DMS153 treated with DMSO at 0.1 percent for 48 hours (cell line): Measurements from ENCODE around the gene CLIP4.

Source experiments
- DNase-seq: peaks from one replicate; lab custom pipeline; 2025; ENCODE audit not compliant: unreplicated experiment; lab: John Stamatoyannopoulos, UW

Gene CLIP4

DNA sequence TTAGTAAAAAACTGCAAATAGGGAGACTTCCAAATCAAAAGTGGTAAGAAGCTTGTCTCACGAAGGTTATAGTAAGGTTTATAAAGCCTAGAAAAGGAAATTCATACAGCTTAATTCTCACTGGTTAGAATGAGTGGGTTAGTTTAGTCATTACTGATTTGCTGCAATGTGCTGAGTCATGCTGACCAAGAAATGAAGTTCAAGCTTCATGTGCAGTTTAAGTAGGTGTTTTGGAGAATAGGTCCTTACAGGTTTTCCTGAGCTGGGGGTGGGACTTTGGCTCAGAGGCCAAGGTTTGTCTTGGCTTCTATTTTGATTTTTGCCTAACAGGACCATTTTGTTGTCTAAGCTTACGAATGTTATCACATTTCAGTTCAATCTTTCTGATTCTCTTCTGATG is 15.1 kb downstream of the CLIP4 start:
- no peak for DNase-seq

DNA sequence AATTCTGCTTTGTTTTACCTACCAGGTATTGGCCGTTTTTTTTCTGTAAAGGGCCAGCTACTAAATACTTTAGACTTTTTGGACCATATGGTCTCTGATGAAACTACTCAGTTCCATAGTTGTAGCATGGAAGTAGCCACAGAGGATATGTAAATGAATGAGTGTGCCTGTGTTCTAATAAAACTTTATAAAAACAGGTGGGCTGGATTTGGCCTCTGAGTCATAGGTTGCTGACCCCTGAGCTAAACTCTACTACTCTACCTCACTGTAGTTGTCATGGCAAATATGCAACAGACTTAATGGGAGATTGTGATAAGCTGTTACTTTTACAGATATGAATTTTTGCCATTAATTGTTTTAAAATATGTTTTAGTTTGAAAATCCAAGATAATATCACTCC is 19.7 kb downstream of the CLIP4 start:
- no peak for DNase-seq

DNA sequence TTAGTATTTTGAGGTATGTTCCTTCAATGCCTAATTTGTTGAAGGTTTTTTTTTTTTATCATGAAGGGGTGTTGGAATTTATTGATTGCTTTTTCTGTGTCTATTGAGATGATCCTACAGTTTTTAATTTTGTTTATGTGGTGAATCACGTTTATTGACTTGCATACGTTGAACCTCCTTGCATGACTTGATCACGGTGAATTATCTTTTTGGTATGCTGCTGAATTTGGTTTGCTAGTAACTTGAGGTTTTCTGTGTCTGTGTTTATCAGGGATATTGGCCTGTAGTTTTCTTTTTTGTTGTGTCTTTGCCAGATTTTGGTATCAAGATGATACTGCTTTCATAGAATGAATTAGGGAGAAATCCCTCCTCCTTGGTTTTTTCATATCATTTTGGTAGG is 23.9 kb downstream of the CLIP4 start:
- no peak for DNase-seq

DNA sequence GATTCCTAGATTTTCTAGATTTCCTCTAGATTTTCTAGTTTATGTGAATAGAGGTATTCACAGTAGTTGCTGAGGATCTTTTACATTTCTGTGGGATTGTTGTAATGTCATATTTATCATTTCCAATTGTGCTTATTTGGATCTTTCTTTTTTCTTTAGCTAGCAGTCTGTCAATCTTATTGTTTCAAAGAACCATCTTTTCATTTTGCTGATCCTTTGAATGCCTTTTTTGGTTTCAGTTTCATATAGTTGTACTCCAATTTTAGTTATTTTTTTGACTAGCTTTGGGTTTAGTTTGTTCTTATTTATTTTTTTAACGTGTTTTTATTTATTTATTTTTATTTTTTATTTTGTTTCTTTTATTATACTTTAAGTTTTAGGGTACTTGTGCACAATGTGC is 24.5 kb downstream of the CLIP4 start:
- no peak for DNase-seq

DNA sequence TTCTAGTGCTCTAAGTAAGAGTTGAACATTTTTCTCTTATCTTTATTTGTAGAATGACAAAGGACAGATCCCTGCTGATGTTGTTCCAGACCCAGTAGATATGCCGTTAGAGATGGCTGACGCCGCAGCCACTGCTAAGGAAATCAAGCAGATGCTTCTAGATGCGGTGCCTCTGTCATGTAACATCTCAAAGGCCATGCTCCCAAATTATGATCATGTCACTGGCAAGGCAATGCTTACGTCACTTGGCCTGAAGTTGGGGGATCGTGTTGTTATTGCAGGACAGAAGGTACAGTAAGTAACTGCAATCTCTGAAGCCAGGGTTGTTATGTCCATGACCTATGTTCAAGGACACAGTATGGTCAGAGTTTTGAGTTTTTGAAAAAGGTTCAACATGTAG is 28.4 kb downstream of the CLIP4 start:
- no peak for DNase-seq

DNA sequence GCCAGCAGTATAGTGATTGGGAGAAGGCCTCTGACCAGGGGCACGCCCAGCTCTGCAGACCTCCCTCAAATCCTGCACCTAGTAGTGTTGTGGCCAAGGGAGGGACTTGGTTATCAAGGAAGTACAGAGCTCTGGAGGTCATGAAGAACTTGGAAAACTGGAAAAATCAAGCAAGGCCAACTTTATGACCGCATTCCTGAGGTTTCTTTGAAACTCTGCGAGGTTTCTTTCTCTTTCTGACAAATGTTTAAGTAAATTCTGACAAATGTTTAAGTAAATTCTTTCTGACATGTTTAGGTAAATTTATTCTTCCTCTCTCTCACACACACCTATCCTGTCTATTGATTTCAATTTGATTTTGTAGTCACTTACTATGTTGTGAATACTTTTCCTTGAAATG is 31.0 kb downstream of the CLIP4 start:
- DNase-seq: no peak

DNA sequence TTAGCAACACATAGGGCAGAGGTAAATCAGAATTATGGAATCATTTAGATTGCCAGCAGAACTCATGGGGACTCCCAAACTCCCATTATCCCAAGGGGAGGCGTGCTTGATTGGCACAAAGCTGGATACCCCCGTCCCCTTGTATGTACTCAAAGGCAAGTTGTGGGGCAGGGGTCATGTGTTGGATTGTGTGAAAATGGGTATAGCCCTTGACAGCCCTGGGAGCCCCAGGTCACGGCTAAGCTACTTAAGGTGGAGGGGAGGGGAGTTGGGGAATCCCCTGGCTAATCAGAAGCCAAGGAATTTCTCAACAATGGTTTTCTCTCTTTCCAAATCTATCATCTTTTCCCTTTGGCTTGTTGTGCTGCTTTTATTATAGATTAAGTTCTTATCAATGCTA is 32.7 kb downstream of the CLIP4 start:
- DNase-seq: no peak

DNA sequence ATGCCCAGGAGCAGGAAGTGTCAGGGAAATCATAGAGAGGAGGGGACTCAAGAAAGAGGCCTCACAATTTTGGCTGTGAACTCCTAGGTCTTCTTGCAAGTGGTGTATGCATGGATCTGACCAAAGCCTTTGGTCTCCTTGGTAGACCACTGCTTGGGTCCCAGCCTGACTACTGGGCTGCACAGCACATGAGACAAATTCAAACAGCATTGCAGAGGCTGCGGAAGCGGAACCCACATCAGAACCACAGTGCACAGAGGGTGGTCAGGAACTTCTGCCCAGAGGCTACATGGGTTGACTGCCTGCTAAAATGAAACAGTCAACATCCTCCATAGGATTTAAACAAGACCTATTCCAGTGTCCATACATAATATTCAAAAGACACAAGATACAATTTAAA is 39.4 kb downstream of the CLIP4 start:
- no peak for DNase-seq

DNA sequence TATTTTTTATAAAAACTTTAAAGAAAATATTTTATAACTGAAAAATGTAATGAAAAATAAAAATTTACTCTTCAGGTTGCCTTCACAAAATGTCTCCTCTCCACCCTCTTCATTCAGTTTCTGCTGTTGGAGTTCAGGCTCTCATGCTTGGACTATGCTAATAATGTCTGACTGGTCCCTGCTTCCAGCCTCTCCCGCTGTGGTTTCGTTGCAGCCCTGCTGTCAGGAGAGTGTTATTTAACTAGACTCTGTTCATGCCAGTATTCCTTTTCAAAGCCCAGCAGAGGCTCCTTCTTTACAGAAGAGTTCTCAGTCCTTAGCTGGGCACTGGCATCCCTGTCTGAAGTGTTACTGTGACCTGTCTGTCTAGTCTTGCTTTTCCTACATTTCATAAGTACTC is 40.4 kb downstream of the CLIP4 start:
- no peak for DNase-seq

DNA sequence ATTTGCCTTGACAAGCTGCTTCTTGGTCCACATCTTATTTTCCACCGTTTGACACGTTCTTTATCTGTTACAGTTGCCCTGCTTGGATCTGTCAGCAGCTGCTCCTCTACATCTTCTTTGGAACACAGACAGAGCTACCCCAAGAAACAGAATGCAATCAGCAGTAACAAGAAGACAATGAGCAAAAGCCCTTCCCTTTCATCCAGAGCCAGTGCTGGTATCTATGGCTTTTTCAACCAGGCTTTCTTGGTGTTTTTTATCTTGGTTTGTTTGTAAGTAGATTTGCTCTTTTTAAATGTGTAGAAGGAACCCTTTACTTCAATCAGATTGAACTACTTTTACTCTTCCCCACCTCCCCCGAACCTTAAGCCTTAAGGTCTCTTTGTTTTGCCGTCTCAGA is 41.9 kb downstream of the CLIP4 start:
- no peak for DNase-seq

DNA sequence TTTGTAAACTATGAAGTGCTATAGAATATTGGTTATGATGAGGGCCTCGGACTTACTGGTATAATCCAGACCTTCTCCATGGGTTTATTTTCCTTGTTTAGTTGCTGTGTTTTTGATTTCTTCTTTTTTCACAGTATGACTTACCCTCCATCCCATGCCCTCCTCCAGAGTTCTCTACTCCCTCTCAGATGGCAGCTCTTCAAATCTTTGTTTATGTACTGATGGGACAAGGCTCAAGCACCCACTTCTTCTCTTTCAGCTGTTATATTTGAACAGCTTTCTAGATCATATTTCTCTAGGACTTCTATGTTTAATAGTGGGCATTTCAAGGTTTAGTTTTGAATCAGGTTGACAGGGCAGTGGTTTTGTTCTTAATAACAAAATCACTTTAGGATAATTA is 43.9 kb downstream of the CLIP4 start:
- no peak for DNase-seq

DNA sequence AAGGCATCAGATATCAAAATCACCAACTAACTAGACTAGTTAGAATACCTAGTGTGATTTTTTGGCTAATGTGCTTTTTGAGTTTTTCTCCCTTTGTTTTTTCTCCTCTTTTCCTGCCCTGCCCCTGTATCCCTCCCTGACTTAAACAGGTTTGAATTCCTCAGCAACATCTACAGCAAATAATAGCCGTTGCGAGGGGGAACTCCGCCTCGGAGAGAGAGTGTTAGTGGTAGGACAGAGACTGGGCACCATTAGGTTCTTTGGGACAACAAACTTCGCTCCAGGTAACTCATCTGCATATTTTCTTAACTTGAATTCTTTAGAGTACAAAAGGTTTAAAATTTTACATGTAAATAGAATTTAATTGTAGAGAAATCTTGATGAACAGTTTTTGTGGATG is 45.0 kb downstream of the CLIP4 start:
- no peak for DNase-seq

DNA sequence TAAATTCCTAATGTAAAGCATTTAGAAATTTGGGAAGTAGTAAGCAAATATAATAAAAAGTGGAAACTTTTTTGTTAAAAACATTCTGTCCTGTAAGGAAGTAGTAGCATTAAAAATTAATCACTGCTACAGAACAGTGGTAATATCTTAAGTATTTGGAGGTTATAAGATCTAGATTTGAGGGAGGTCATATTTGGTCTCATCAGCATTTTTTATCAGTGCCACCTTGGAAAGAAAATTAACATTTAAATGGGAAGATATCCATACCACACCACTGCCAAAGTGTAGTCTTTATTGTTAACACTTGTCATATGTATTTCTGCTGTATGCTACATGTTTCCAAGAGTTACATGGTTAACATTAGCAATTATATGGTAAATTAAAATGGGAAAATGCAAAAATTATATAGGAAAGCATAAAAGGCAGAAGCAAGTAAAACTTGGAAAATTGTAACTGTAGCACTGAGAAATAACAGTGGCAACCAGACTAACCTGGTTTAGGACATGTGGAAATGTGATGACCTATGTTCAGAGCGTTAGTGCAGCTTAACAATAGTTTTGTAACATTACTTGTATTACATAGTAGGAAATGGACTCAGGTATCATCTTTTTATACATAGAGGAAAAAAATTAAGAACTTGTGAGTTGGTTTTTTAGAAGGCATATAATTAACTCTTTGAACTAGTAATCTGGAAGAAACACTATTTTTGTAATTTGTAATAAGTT is 47.2 kb downstream of the CLIP4 start:
- no peak for DNase-seq

DNA sequence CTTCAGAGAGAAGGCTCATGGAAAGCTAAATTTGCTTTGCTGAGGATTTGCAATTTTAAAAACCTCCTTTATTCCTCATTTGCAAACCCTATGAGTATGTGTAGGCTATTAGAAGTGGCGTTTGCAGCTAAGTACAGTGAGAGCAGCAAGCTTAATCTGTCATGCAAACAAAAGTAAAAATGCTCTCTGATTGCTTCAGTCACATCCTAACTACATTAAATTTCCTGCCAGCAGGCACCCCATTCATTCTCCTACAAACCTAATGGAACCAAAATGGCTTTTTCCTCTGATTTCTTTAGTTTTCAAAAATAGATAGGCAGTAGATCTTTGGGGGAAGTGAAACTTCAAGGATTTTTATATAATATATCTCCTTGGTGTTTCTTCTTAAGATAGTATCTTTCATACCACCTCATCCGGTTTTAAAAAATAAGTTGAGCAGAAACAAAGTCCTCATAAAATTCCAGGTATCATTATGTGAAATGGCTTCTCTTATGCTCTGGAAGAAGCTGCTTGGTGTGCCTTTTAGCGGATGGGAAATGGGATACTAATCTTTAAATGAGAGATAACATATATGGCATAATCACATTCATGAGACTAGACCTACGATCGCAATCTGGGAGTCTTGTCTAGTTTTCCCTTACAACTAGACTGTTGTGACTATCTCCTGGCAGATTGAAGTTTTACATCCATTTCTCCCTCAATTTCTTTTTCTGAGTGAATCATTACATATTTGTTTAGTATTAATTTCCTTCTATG is 49.1 kb downstream of the CLIP4 start:
- DNase-seq: no peak

DNA sequence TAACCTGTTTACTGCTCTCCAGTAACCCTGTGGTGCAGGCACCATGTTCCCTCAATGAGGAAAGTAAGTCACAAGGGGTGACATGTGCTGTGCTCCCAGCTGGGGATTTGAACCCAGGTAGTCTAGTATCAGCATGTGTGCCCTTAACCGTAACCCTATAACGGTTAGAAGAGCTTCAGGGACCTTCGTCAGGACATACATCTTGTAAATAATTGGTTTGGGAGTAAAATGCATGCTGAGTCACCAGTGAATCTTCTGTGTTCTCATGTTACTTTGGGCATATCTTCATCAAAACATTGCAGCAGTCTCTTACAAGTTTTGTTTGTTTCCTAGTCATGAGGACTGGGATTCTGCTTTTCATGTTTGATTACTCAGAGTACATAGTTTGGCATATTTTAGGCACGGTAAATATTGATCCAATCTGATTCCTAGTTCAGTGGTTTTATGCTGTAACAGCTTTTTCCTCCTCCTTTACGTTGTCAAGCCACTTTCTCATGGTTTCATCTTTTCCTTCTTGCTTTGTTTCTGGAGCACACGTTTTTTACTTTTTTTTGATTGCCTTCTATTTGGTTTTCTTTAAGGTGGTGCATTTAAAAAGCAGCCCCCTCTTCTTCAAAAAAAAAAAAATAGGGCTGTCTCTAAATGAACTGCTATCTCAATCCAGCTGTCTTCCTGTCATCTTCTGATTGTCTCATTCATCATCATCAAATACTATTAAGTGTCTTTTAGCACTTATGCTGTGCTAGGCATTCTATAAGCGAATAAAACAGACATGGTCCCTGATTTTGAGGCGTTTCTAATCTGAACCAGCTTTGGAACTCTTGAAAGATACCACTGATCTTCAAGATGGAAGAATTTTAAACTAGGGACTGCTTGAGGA is 50.4 kb downstream of the CLIP4 start:
- no peak for DNase-seq

DNA sequence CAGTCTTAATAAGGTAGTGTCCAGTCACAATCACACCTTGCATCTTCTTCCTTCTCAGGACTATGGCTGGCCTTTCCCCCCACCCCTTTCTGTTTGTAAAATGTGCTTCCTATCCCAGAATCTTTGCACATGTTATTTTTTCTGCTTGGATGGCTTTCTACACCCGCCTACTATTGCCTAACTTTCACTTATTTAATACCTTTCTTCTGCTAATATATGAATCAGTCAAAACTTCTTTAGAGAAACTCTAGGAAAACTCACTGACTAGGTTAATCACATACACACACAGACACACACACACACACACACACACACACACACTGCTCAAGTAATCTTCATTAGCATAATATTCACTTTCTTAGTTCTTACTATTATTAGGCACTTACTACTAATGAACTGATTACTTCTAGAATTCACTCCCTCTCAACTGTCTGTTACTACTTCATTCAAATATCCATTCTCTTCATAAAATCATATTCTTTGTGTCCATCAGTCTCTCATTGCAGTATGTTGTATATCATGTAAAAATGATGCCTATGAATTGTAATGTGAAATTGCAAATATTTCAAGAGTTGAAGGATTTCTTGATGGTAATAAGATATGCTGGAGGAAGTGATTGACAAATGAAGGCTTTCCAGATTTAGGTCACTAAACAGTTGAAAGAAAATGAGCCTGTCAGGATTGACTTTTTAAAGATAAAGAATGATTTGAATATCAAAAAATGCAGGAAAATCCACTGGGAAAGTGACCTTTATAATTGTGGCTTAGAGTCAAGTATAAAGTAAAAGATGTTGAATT is 51.2 kb downstream of the CLIP4 start:
- DNase-seq: no peak

DNA sequence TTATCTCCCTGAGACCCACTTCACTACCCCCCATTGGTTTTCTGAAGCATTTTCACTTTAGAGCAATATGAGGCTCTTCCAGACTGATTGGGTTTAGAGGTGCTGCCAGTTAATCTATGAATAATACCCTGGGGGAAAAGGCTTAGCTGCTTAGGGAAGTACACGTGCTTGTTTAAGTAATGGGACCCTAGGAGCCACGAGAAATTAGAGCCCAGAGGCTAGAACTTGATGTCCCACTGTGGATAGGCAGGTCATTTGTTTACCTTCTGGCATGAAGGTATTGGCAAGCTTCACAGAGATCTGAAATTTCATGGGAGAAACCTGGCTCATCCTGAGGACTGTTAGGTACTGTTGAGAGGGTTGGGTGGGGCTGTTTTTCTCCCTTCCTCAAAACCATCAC is 59.7 kb downstream of the CLIP4 start:
- DNase-seq: no peak

DNA sequence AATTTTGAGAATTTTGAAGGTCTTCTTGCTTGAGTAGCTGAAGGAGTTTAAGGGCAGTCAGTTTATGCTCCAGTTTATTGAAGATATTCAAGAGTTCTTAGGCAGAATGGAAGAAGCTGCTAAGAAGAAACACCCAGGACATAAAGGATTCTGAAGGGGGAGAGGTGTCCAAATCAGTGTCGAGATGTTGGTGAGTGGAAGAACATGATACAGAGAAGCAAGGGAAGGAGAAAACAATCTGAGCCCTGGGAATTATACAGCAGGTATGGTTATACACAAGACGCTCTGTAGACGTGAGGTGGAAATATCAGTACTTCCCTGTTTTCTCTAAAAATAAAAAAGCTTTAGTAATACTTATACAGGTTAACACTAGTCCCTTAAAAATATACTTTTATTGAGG is 60.1 kb downstream of the CLIP4 start:
- no peak for DNase-seq

DNA sequence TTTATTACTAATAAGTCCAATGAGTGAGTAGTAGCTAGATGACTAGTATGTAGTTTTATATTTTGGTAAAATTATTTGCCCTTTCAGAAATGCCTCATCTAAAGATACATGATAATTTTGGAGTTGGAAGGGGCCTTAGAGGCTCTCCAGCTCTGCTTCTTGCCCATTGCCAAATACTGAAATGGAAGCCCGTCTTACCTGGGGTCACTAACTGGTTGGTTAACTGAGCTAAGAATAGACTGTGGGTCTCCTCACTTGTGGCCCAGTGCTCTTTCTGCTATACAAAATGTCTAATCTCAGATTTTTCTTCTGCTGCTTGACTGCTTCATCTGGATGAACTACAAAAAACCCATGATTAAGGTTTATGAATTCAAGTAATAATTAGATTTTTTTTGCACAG is 67.1 kb downstream of the CLIP4 start:
- DNase-seq: no peak

DNA sequence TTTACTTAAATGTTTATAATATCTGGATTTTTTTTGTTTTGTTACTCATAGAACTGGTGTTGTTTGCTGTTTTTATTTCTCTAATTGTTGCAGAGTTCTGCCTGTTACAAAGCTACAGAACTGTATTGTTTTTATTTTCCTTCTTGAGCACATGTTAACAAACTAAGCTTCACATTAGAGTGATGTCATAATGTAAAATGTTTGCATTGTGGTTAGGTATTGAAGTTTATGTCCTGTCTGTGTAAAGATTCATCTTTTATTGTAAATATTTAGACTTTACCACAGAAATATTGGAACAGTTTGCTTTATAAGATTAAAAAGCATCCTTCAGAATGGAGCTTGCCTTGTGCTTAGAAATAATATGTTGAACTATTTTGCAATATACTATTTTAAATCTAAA is 67.7 kb downstream of the CLIP4 start:
- no peak for DNase-seq

DNA sequence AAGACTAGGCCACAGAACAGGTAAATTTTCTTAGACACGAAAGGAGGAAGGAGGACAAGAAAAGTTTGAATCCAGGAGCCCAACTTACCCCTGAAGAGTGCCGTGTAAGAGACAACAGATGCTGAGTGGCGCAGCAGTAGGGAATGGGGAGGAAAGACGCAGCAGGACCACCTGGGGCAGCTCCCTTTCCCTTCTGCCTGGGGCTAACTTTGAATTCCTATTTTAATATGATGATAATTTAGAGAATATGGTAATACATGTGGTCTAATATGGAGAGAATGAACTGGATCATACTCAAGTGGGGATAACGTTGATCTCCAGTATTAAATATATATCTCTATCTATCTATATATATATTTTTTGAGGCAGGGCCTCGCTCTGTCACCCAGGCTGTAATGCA is 69.3 kb downstream of the CLIP4 start:
- DNase-seq: no peak
